SKM-1 treated with dmso at 0.1 percent for 144 hours (cell line): ENCODE measurements around the gene MYBPHL.
"Not testable (repeated sequence)": the region's sequence is repeated elsewhere in the genome, so short reads cannot be mapped to it uniquely, and the experiment has no call there.

ENCODE experiments used
- DNase-seq: peaks from one replicate; lab custom pipeline; 2025; ENCODE audit not compliant: unreplicated experiment; lab: John Stamatoyannopoulos, UW

The MYBPHL gene

DNA sequence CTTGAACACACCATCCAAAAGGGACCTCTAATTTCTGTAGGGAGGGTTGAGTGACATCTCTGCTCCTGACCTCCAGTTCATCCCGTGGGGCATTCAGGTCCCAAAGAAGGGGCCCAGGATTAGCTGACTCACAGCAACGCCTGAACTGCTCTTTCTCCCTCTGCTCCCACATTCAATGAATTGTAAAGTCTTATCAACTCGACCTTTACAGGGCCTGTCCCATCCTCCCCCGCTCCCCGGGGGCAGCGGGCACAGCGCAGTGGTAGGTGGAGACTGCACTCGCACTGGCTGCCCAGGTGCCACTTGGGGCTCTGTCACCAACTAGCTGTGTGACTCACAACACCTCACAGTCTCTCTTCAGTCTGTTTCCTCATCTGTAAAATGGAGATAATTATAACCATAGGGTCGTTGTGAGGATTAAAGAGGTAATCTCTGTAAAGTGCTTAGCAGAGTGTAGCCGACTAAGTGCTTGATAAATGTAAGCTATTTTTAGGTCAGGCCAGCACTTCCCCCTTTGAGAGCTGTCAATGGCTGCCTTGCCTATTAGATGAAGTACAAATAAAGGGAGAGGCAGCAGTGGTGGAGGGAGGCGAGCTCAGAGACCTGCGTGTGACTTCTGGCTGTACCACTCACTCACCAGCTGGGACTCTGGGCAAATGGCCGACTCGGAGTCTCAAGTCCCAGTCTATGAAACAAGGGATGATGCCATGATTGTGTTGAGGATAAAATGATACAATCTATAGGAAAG is 637 bp upstream of the MYBPHL start:
- peak; percentile 16 for DNase-seq

DNA sequence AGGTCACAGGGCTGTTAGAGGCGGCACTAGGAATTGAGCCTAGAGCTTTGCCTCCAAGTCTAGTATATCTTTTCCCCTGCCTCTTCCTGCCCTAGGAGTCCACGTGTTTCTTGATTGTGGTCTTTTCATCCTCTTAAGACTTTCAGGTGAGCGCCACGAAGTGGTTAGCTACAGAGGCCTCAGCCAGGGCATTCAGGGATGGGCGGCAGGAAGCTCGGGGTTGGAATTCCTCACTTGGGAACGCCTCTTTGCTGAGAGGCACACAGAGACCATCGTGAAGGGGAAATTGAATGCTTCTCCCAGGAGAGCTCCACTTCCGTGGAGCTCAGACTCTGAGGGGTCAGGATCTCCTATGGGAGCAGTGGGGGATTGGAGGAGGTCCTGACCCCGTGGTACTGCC is 820 bp downstream of the MYBPHL start:
- not testable (repeated sequence) for DNase-seq

DNA sequence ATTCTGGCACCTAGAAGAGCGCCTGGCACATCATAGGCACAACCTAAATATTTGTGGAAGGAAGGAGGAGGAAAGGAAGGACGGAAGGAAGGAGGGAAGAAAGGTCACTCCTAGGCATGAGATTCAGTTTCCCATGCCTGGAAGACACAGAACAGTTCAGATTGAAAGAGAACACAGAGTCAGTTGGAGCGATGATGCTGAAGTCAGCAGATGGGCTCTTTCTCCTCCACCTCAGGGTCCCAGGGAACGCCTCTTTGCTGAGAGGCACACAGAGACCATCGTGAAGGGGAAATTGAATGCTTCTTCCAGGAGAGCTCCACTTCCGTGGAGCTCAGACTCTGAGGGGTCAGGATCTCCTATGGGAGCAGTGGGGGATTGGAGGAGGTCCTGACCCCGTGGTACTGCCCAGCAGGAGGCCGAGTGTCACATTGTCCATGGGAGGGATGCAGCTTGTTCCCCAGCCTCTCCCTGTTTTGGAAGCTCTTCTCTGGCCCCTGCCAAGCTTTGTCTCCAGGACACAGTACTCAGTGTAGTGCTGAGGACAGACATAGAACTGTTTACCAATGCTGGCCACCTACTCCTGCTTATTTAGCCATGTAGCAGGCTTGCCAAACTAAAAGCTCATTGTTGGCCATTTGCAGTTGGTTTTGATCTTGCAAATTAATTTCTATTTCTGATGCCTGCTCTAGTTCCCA is 2.4 kb downstream of the MYBPHL start:
- no peak for DNase-seq

DNA sequence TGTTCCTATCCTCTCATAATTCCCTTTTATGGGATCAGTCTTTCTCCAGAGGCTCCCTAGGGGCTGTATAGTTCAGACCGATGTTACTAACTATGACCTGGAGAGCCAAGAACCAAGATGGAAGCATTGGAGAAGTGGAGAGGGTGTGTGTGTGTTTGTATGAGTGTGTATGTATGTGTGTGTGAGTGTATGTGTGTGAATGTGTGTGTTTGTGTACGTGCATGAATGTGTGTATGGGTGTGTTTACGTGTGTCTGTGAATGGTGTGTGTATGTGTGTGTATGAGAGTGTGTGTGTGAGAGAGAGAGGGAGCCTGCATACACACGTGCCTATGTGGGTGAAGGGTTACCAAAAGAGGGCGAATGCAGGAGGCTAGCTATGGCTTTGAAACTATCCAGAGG is 4.9 kb downstream of the MYBPHL start:
- no peak for DNase-seq

DNA sequence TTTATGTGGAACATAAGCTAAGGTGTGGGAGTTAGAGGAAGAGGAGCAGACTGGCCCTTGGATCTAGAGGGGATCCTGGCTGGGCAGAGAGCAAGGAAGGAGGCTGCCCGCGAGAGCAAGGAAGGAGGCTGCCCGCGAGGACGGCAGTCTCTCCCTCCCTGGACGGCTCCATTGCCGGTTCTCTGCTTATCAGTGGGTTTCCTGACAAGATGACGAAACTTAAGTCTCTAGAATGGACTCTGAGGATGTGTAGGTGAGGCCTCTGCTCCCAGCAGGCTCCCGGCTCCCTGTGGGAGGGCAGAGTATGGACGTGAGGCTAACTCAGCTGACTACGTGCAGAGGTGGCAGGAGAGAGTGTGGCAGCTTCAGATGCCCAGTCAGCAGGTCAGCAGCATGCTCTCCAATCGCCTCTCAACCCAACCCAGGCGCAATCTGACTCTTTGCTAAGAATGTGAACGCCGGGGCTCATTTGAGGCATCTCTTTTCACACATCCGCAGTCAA is 6.1 kb downstream of the MYBPHL start:
- DNase-seq = no peak

DNA sequence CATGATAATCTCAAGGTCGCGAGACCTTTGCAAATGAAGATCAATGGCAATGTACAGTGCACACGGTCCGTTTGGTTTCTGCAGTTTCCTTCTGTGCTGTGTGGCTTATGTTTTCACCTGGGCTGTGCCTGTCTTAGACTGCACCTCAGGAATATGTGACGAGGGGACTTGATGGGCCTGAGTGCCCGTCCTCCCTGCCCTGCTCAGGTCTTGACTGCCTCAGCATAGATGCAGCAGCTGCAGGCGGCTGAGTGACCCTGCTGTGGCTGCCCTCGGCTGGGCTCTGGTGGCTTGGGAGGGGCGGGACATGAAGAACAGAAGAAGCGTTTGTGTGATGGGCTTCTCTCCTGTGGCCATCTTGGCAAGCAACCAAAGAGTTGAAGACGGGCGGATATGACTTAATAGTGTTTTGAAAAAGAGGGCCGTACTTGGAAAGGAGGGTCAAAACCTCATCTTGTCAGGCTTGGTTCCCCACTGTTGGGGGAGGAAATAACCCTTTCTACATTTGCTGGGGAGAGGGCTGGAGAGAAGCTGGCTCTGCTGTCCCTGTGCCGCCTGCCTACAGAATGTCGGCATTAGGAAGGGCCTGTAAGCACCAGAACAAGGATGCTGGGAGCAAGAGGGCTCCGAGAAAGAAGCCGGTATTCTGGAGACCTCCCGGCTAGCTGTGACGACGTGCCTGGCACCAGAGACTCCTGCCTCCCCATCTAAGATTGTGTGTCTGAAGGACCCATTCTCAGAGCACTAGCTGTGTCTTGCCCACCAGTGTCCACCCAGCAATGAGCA is 7.1 kb downstream of the MYBPHL start:
- DNase-seq = no peak

DNA sequence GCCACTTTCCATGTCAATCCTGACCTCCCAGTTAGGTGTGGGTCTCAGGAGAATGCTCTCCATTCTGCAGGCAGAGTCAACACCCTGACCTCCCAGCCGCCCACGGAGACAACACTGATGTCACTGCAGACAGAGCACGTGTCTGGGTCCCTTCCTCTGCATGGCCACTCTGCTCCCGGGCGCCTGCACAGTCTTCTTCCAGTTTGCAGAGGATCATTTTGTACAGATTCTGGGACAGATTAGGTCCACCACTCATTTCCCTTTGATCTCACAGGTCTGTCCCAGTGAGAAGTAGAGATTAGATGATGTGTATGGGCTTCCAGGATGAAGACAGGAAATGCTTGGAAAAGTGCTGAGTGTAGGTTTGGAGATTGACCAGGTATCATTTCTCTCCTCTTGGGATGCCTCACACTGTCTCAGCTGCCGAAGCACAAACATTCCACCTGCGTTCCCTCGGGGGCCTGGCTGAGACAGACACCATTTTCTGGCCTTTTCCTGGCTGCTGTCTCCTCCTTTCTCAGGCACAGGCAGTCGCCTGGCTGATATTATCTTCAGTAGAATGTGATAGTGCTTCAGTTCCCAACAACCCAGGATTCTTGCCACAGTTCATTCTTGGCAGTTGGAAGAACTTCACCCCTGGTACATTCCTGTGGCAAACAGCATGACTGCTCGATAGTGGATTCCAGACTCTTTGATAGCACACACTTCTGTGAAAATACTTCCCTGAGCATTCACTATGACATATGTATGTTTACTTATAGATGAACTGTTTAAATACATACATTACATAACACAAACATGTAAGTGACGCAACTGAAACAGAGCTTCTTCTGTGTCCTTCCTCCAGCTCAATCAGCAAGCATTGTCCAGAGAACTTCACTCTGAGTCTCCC is 7.9 kb downstream of the MYBPHL start:
- no peak for DNase-seq

DNA sequence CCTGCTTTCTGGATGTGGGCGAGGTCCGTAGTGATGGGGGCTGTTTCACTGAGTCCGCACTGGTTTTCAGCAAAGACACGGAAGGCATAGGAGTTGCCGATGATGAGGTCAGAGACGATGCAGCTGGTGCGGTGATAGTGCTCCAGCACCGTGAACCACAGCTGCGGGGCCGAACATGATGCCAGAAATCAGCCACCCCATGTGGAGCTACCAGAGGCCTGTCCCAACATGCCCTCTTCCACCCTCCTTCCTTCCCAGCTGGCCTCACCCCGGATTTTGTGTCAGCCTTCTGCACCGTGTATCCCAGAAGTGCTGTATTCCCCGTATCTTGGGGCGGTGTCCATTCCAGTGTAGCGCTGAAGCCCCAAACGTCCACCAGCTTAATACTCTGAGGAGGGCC is 10.0 kb downstream of the MYBPHL start:
- no peak for DNase-seq

DNA sequence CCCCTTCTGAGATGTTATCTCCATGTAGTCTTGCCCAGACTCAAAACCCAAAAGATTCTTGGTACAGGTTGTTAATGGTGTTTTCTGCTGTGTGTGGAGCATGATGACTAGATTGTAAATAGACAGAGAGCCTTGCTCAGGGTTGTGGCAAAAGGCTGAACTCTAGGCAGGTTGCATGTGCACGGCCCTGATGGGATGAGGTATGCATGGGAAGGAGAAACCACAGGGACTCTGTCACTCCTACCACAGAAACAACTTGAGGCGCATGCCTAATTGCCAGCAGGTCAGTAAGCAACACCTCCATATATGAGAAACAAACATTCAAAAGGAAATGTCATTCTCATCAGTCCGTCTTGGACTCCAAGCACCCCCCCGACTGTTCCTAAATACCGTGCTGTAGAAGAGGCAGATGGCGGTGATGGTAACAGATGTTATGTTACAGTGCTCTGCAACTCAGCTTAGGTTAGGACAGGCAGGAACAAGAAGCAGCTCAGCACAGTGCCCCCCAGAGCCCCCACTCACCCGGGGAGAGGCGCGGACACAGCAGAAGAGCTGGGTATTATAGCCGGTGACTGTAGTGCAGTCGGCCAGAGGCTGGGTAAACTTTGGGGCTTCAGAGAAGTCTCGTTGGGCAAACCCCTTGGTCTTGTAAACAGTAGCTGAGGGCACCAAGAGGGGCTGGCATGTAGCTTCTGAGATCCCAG is 10.9 kb downstream of the MYBPHL start:
- no peak for DNase-seq

DNA sequence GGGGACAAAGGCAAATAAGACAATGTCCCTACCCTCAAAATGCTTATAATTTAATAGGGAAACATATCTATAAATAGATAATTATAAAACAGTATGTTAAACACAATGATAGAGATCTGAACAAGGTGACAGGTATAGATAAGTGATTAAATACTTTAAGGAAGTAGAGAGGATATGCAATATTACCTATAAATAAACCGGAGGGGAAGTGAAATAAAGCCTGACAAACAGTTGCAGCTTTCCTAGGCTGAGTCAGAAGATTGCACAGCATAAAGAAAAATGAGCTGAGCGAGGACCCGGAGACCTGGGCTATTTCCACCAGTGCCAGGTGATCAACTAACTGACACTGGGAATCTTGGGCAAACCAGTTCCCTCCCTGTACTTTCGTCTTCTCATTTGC is 12.3 kb downstream of the MYBPHL start:
- peak; percentile 37 for DNase-seq

DNA sequence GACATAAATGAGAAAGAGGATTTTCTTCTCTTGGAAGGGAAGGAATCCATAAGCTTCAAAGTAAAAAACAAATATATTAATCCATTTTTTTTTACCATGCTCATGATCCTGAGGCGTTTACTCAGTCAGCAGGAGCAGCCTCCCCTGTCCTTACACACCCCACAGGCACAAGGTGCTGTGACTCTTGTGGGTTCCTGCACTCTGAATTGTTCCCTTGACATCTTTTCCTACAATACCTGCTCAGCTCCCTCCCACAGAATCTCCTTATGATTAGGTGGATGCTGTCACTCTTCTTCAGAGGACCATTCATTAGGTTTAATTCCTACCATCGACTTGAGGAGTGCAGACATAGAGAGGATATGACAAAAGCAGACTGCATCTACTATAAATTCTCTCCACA is 13.8 kb downstream of the MYBPHL start:
- DNase-seq = no peak

DNA sequence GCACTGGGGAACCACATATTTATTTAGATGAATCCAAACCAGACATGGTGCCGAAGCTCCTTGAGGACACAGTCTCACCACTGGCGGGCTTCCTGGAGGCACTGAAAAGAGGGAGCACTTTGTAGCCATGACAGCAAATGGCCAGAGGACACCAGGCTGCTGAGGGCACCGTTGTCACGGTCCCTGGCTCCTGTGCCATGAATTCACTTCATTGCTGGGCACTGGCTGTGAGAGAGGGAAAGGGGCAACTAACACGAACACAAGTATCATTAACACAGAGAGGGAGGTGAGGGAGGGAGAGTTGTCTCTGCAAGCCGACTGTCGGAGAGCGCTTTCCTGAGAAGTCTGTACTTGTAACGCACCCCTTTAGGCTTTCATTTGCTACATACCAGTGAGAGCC is 14.4 kb downstream of the MYBPHL start:
- no peak for DNase-seq

DNA sequence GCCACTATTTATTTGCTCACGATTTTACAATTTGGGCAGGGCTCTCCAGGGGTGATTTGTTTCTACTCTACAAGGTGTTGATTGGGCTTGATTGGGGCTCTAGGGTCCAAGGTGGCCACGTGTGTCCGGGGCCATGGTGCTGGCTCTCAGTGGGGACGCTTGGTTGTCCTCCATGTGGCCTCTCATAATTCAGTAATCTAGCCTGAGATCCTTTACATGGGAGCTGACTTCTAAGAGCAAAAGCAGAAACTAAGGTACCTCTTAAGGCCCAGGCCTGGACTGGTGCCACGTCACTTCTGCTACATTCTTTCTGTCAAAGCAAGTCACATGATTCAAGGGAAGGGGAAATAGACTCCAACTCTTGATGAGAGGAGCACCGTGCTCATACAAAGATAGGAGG is 15.8 kb downstream of the MYBPHL start:
- peak; percentile 80 for DNase-seq

DNA sequence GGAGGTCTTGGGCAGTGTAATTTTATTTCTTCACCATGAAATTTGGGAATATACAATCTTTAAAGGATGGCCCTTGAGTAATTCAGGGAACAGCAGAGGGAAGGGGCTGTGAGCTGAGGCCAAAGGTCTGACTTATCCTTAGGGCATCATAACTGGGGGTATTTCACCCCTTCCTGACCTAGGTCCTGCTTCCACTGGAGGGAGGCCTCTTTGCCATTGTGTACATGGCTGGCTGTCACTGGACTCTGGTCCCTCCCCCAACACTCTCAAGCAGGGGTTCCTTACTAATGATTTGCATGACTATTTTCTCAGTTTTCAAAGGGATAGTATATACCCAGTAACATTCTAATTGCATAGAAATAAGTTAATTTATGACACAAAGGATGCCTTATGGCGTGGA is 16.7 kb downstream of the MYBPHL start:
- no peak for DNase-seq

DNA sequence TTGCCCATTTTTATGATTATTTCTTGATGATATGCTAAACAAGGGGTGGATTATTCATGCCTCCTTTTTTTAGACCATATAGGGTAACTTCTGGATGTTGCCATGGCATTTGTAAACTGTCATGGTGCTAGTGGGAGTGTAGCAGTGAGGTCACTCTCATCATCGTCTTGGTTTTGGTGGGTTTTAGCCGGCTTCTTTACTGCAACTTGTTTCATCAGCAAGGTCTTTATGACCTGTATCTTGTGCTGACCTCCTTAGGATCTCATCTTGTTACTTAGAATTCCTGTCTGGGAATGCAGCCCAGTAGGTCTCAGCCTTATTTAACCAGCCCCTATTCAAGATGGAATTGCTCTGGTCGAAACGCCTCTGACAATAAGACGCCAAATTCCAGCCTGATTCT is 20.0 kb downstream of the MYBPHL start:
- DNase-seq = not testable (repeated sequence)

DNA sequence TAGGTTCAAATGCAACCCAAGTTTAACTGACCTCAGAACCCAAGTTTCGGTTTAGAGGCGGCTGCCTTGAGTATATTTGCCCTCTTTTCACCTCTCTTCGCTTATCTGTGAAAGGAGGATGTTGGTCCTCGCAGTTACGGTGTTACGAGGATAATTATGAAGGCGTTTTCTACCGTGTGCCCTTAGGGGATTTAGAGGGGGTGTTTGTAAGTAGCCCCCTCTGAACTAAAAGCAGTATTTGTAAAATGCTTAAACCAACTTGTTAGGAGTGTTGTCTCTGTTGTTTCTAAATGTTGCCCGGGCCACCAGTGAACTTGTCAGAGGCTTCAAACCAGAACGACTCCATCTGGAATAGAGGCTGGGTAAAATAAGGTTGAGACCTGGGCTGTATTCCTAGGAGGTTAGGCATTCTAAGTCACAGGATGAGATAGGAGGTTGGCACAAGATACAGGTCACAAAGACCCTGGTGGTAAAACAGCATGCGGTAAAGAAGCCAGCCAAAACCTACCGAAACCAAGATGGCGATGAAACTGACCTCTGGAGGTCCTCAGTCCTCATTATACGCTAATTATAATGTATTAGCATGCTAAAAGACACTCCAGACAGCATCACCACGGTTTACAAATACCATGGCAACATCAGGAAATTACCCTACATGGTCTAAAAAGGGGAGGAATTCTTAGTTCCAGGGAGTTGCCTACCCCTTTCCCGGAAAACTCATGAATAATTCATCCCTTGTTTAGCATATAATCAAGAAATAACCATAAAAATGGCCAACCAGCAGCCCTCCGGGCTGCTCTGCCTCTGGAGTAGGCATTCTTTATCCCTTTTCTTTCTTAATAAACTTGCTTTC is 22.8 kb downstream of the MYBPHL start:
- DNase-seq = no peak

DNA sequence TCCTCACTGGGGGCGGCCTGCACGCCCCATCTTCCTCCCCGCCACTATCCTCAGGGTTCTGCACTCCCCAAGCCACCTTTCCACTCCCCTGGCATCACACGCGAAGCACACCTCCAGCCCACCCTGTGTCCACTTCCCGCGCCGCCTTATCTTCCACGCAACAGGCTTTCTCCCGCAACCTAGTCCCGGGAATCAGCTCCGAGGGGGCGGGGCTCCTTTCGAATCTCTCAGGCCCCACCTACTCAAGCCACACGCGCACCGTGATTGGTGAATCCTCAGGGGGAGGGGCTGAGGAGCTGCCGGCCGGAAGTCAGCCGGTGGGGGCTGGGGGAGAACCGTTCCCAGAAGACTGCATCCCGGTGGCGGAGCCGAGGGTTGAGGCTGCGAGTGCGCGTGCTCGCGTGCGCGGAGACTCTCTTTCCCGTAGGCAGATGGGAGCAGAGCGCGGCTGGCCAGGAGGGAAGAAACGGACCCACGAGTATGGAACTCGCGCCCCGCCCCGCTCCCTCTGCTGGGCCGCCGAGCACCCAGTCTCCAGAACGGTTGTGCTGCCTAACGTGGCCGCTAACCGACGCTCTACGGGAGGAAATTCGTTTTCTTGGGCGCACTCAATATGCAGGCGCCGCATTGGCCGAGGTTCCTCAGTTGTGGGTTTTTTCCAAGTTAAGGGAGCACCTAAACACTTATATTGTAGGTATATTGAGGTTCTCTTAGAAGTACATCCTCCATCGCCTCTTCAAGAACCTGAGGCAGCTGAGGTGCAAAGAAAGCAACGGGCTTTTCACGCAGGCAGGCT is 23.7 kb downstream of the MYBPHL start, which contains the start of gene PSRC1:
TSS of gene PSRC1 (minus strand) at position 194 of the 796 bp plus-strand sequence.
- peak; percentile 86 for DNase-seq

DNA sequence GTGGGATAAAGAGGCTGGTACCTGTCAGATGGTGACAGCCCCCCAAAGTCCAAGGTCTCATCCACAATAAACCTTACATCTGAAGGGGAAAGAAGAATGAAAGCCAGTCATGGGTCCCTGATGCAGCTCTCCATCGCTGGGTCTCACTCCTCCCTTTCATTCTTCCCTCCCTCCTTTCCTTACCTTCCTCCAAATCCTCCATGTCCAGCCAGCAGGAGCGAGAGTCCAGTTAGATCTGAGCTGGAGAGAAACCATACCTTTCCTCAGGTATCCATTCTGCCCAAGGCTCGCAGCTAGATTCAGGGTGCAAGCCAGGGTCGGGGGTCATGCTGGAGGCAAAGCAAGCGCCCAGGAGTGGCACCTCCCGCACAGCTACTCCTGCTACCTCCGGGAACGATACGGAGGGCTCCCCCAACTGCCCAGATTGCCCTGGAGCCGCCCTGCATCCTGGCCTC is 24.3 kb downstream of the MYBPHL start:
- DNase-seq = no peak
